Stimulated activated naive CD8-positive, alpha-beta T cell treated with anti-CD3 and anti-CD28 coated beads, Interleukin-15, amount 100 ng/mL, for 72 hours (primary cell): ENCODE results near the gene TMEM266.

Experiments
- ATAC-seq: fragments of 150-1000 bp; cut with Tn5 transposase; 2 replicates; pipeline ENCODE4 v1.10.0; 2021; ENCODE audit warnings: mild to moderate bottlenecking, moderate library complexity
- DNase-seq, 2 donors: peaks; one replicate each; pipeline ENCODE4 v3.0.0; 2021 to 2022
- H3K27ac Mint-ChIP-seq, 2 donors: one replicate each; pipeline ENCODE4 v1.8.0; 2022; ENCODE audit warnings: mild to moderate bottlenecking in 2 of 2, mixed read lengths in 2 of 2, moderate library complexity in 2 of 2
- H3K27me3 Mint-ChIP-seq: one replicate; pipeline ENCODE4 v1.8.0; 2022; ENCODE audit warnings: mixed read lengths
- H3K4me1 Mint-ChIP-seq: one replicate; pipeline ENCODE4 v1.8.0; 2022; ENCODE audit warnings: mild to moderate bottlenecking, mixed read lengths
- H3K4me3 Mint-ChIP-seq, 2 donors: one replicate each; pipeline ENCODE4 v1.8.0; 2022; ENCODE audit warnings: mild to moderate bottlenecking in 2 of 2, mixed read lengths in 2 of 2, moderate library complexity in 1 of 2
- H3K9me3 Mint-ChIP-seq, 2 donors: one replicate each; pipeline ENCODE4 v1.8.0; 2022; ENCODE audit warnings: mixed read lengths in 2 of 2

Gene TMEM266

DNA sequence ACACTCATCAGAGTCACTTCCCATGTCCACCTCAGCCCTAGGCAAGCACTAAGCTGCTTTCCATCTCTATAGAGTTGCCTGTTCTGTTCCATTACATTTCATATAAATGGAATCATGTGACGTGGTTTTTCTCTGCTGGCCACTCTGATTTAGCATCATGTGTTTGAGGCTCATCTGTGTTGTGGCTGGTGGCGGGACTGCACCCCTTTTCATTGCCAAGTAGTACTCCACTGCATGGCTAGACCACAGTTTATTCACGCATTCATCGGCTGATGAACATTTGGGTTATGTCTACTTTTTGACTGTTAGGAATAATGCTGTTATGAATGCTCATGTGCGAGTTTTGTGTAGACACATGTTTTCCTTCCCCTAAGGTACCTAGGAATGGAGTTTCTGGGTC lies 114.9 kb downstream of the TMEM266 start:
- no peaks in the 10 kb centered on the region for H3K4me1 Mint-ChIP-seq
- peaks cover 55% of the 10 kb centered on the region for H3K27me3 Mint-ChIP-seq
- no peak overlapping the region for H3K27ac Mint-ChIP-seq
- H3K9me3 Mint-ChIP-seq, result no peaks in the 10 kb centered on the region
- no peak for ATAC-seq
- H3K4me3 Mint-ChIP-seq, result no peak overlapping the region
- DNase-seq, result no peak

DNA sequence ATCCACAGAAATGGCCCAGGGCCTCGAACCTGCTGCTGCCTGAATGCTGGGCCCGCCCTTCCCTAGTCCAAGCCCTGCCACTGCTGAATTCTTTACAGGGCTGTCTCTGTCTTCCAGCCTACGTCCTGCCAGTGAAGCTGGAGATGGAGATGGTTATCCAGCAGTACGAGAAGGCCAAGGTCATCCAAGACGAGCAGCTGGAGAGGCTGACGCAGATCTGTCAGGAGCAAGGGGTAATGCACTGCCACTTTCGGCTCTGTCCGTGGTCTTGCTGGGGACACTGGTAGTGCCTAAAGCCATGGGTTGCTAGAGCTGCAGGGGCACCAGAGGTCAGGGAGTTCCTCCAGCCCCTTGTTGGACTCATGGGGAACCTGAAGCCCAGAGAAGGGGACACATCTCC lies 115.7 kb downstream of the TMEM266 start:
- DNase-seq (no peak), ATAC-seq (no peak)
- H3K4me1 Mint-ChIP-seq, result no peaks in the 10 kb centered on the region
- no peak overlapping the region for H3K27ac Mint-ChIP-seq
- H3K27me3 Mint-ChIP-seq, result peaks cover 56% of the 10 kb centered on the region
- no peaks in the 10 kb centered on the region for H3K9me3 Mint-ChIP-seq
- no peak overlapping the region for H3K4me3 Mint-ChIP-seq

DNA sequence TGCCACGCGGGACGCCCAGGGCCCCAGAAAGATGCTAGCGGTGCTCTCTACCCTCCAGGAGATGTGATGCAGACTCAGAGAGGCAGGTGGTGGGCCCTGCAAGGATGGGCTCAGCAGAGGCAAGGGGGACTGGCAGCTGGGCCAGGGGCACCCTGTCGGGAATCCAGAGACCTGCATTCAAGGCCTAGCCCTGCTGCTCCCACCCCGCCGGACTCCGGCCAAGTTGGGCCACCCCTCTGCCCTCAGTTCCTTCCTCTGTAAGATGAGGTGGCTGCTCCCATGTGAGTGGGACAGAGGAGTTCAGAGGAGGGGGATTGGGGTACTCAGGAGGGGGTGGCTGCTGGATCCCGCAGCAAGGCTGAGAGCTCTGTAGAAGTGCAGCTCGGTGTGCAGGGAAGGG lies 116.3 kb downstream of the TMEM266 start:
- no peak for DNase-seq
- Mint-ChIP-seq H3K27ac (no peak overlapping the region), H3K9me3 (no peaks in the 10 kb centered on the region), H3K4me1 (peaks cover under 1% of the 10 kb centered on the region), H3K27me3 (peaks cover 57% of the 10 kb centered on the region), H3K4me3 (no peak overlapping the region)
- no peak for ATAC-seq

DNA sequence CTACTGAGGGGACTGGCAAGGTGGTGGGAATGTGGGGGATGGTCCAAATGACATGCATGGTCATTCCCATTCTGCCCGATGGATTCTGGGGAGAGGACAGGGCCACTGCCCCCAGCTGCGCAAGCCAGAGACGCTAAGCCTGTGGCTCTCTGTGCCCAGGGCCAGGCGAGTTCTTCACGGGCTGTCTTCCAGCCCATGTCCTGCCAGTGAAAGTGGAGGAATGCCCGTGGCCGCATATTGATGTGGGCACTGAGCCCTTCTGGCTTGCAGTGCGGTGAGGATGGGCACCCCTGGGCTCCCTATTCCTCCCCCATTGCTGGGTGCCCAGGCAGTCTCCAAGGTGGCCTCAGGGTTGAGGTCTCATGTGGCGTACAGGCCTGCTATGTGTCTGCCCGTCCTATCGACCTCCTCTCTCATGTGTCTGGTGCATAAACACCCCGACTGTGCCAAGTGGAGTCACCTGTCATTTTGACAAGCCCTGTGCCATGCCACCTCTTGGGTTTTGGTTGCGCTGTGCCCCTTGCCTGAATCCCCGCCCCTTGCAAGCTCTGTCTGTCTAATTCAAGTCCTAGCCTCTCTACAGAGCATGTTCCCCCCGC lies 116.8 kb downstream of the TMEM266 start:
- DNase-seq (no peak), ATAC-seq (no peak)
- Mint-ChIP-seq H3K27ac (no peak overlapping the region), H3K4me3 (no peak overlapping the region), H3K4me1 (peaks cover 5% of the 10 kb centered on the region), H3K9me3 (no peaks in the 10 kb centered on the region), H3K27me3 (peaks cover 62% of the 10 kb centered on the region)

GRCh38 chr15:76177491-76178040 lies 117.8 kb downstream of the TMEM266 start:
- ATAC-seq, result no peak
- Mint-ChIP-seq H3K4me3 (no peak overlapping the region), H3K27ac (peak overlapping the region in 1 of 2 donors; percentile 84), H3K4me1 (peaks cover 11% of the 10 kb centered on the region), H3K9me3 (no peaks in the 10 kb centered on the region), H3K27me3 (peaks cover 61% of the 10 kb centered on the region)
- DNase-seq, result no peak

DNA sequence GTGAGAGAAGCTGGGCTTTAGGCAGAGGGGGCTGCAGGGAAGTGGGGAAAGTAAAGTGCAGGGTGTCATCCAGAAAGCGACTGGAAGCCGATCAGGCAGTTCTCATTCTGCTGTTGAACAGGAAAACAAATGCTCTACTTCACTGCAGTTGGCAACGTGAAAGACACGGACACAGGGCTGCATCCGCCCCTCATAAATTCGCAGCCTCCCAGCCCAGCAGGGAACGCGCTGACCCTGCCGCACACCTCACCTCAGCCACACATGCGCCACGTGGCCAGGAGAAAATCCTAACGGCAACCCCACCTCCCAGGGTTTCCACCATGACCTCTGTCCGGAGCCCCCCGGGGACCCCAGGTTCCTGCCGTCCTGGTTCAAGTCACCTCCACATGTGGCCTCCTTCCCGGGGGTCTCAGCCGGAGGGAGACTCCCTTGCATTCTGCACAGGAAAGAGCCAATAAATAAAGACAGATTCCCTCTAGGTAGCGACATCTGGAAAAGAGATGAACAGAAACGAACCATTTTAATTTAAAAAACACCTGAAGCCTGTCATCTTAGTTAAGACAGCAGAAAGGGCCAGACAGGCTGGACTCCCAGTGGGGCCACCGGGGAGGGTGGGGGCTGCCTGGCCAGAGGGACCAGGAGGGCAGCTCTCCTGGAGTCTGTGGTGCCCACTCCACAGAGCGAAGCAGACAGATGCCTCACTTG lies 118.7 kb downstream of the TMEM266 start:
- Mint-ChIP-seq H3K9me3 (no peaks in the 10 kb centered on the region), H3K27me3 (peaks cover 53% of the 10 kb centered on the region), H3K4me3 (no peak overlapping the region), H3K27ac (no peak overlapping the region), H3K4me1 (peaks cover 11% of the 10 kb centered on the region)
- DNase-seq, result no peak
- no peak for ATAC-seq

- Mint-ChIP-seq H3K4me1 (peaks cover 11% of the 10 kb centered on the region), H3K27me3 (peaks cover 56% of the 10 kb centered on the region), H3K27ac (no peak overlapping the region), H3K9me3 (no peaks in the 10 kb centered on the region), H3K4me3 (no peak overlapping the region)
- ATAC-seq (no peak), DNase-seq (no peak)
Measured at GRCh38 chr15:76179023-76179422, 119.2 kb downstream of the TMEM266 start.

GRCh38 chr15:76180321-76180720 lies 120.5 kb downstream of the TMEM266 start:
- H3K27me3 Mint-ChIP-seq, result peaks cover 56% of the 10 kb centered on the region
- peaks cover 11% of the 10 kb centered on the region for H3K4me1 Mint-ChIP-seq
- DNase-seq (no peak), ATAC-seq (no peak)
- no peaks in the 10 kb centered on the region for H3K9me3 Mint-ChIP-seq
- no peak overlapping the region for H3K27ac Mint-ChIP-seq
- H3K4me3 Mint-ChIP-seq, result no peak overlapping the region

- peaks cover 54% of the 10 kb centered on the region for H3K27me3 Mint-ChIP-seq
- peak overlapping the region in 1 of 2 donors; percentile 36 for H3K27ac Mint-ChIP-seq
- H3K4me1 Mint-ChIP-seq, result peaks cover 11% of the 10 kb centered on the region
- DNase-seq (peak; percentile 14 to 26), ATAC-seq (peak; percentile 87)
- no peak overlapping the region for H3K4me3 Mint-ChIP-seq
- no peaks in the 10 kb centered on the region for H3K9me3 Mint-ChIP-seq
Measured at GRCh38 chr15:76181705-76182107, 121.9 kb downstream of the TMEM266 start.

- H3K4me1 Mint-ChIP-seq, result peaks cover 11% of the 10 kb centered on the region
- DNase-seq (no peak), ATAC-seq (no peak)
- H3K4me3 Mint-ChIP-seq, result no peak overlapping the region
- no peaks in the 10 kb centered on the region for H3K9me3 Mint-ChIP-seq
- H3K27ac Mint-ChIP-seq, result no peak overlapping the region
- peaks cover 53% of the 10 kb centered on the region for H3K27me3 Mint-ChIP-seq
Measured at GRCh38 chr15:76183930-76184649, 124.3 kb downstream of the TMEM266 start.

DNA sequence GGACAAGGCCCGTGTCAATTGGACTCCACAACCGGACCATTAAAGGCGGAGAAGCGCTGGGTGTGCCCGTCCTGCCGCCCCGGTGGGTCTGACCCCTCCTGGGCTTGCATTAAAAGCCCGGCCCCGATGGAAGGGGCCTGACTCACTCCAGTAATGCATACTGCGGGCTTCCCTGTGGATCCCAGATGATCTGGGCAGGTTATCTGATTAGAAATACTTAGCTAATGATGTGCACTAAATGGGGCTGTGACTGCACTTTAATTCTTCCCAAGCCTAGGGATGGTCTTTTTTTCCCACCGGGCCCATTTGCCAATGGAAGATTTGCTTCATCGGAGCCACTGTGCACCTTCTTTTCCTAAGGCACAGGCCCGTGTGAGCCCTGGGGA lies 124.9 kb downstream of the TMEM266 start:
- Mint-ChIP-seq H3K4me3 (no peak overlapping the region), H3K27ac (no peak overlapping the region), H3K27me3 (peaks cover 53% of the 10 kb centered on the region), H3K4me1 (peaks cover 11% of the 10 kb centered on the region), H3K9me3 (no peaks in the 10 kb centered on the region)
- no peak for DNase-seq
- ATAC-seq, result no peak

DNA sequence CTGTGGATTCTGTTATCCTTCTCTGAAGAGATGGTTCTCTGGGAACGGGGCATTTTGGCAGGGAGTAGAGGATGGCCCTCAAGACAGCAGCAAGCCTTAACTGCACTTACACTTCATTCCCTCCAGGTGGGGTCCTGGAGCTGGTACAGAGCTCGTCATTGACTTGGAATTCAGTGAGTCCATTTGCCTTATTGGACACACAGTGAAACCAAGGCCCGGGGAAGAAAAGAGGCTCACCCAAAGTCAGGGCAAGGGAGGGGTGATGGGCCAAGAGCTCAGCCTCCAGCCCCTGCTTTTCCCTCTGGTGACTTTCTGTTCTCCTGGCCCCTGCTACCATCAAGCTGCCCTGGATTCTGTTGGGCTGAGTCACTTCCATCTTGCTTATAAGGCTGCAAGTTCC lies 125.9 kb downstream of the TMEM266 start:
- peak; percentile 46 for ATAC-seq
- peak; percentile 16 to 23 for DNase-seq
- Mint-ChIP-seq H3K9me3 (no peaks in the 10 kb centered on the region), H3K4me1 (peaks cover 20% of the 10 kb centered on the region), H3K4me3 (no peak overlapping the region), H3K27ac (peak overlapping the region in 1 of 2 donors; percentile 19), H3K27me3 (peaks cover 62% of the 10 kb centered on the region)

DNA sequence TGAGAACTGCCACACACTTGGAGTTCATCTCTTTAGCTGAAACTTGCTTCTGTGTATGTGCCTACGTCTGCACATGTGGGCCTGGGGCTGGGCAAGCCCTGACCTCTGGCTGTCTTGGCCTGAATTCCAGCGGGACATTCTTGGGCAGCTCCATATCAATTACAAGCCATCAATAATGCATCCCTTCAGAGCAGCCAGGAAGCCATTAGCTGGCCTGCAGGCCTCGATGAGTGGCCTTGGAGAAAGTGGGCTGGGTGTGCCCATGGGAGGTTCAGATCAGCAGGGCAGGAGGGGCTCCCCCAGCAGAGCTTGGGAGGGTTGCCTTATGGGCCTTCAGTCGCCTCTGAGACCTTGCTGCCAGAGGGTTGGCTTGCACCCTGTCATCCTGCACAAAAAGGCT lies 127.4 kb downstream of the TMEM266 start:
- Mint-ChIP-seq H3K9me3 (no peaks in the 10 kb centered on the region), H3K27me3 (peaks cover 65% of the 10 kb centered on the region), H3K4me3 (no peak overlapping the region), H3K4me1 (peaks cover 19% of the 10 kb centered on the region), H3K27ac (peak overlapping the region in 1 of 2 donors; percentile 14)
- DNase-seq (no peak), ATAC-seq (no peak)

DNA sequence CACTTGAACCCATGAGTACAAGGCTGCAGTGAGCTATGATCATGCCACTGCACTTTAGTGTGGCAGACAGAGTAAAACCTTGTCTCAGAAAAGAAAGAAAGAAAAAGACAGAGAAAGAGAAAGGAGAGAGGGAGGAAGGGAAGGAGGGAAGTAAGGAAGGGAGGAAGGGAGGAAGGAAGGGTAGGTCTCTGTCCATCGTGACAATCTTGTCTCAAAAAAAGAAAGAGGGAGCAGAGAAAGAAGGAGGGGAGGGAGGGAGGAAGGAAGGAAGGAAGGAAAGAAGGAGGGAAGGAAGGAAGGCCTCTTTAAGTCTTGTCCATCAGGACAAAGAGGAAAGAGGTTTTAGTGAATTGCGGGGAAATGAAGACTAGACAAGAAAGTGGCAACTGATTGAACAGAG lies 129.3 kb downstream of the TMEM266 start:
- ATAC-seq (no peak), DNase-seq (no peak)
- Mint-ChIP-seq H3K4me3 (no peak overlapping the region), H3K27ac (no peak overlapping the region), H3K9me3 (no peaks in the 10 kb centered on the region), H3K4me1 (peaks cover 19% of the 10 kb centered on the region), H3K27me3 (peaks cover 78% of the 10 kb centered on the region)

GRCh38 chr15:76190070-76190564 lies 130.3 kb downstream of the TMEM266 start:
- Mint-ChIP-seq H3K4me3 (peak overlapping the region in 1 of 2 donors; percentile 16), H3K27me3 (peaks cover 83% of the 10 kb centered on the region), H3K9me3 (no peaks in the 10 kb centered on the region), H3K4me1 (peaks cover 19% of the 10 kb centered on the region), H3K27ac (no peak overlapping the region)
- ATAC-seq, result no peak
- no peak for DNase-seq
